Osteocyte (in vitro differentiated cells): ENCODE measurements around the gene SMYD2. TPM values are rescaled to one million over a fixed set of nuclear protein-coding genes. Genes with fewer than 3 reads are reported as not detected.
A peak's percentile ranks its signal among the peaks of the same experiment; 100 is the strongest.

ENCODE experiments used
- DNase-seq: peaks from one replicate; pipeline ENCODE4 v3.0.0; 2021; ENCODE audit warnings: mixed read lengths; ENCODE audit not compliant: unreplicated experiment; ENCODE audit errors: extremely low spot score
- H3K27ac Mint-ChIP-seq: one replicate; pipeline ENCODE4 v1.8.0; 2021; ENCODE audit warnings: mild to moderate bottlenecking, mixed read lengths; ENCODE audit not compliant: unreplicated experiment
- H3K27me3 Mint-ChIP-seq: one replicate; pipeline ENCODE4 v1.8.0; 2021; ENCODE audit warnings: mixed read lengths; ENCODE audit not compliant: unreplicated experiment
- H3K36me3 Mint-ChIP-seq: one replicate; pipeline ENCODE4 v1.8.0; 2021; ENCODE audit warnings: mixed read lengths; ENCODE audit not compliant: unreplicated experiment
- H3K4me1 Mint-ChIP-seq: one replicate; pipeline ENCODE4 v1.8.0; 2021; ENCODE audit warnings: mixed read lengths; ENCODE audit not compliant: unreplicated experiment
- H3K4me3 Mint-ChIP-seq: one replicate; pipeline ENCODE4 v1.8.0; 2021; ENCODE audit warnings: mild to moderate bottlenecking, moderate library complexity, mixed read lengths; ENCODE audit not compliant: unreplicated experiment
- H3K9me3 Mint-ChIP-seq: one replicate; pipeline ENCODE4 v1.8.0; 2021; ENCODE audit warnings: mixed read lengths; ENCODE audit not compliant: unreplicated experiment
- total RNA-seq: library from RNA; stranded (reverse); gene quantifications from 2 replicates; pipeline ENCODE4 v1.2.1, GENCODE V29; 2021
- TF ChIP-seq, protein P1 (sequence below): fragments of 200-600 bp; sonication (generic); IDR thresholded peaks from 2 replicates; pipeline ENCODE4 v1.5.0; 2021; ENCODE audit warnings: antibody characterized with exemption, mild to moderate bottlenecking, moderate library complexity

Gene SMYD2
- total RNA-seq, 1 donor from 2014 or later: 44.7 TPM

DNA sequence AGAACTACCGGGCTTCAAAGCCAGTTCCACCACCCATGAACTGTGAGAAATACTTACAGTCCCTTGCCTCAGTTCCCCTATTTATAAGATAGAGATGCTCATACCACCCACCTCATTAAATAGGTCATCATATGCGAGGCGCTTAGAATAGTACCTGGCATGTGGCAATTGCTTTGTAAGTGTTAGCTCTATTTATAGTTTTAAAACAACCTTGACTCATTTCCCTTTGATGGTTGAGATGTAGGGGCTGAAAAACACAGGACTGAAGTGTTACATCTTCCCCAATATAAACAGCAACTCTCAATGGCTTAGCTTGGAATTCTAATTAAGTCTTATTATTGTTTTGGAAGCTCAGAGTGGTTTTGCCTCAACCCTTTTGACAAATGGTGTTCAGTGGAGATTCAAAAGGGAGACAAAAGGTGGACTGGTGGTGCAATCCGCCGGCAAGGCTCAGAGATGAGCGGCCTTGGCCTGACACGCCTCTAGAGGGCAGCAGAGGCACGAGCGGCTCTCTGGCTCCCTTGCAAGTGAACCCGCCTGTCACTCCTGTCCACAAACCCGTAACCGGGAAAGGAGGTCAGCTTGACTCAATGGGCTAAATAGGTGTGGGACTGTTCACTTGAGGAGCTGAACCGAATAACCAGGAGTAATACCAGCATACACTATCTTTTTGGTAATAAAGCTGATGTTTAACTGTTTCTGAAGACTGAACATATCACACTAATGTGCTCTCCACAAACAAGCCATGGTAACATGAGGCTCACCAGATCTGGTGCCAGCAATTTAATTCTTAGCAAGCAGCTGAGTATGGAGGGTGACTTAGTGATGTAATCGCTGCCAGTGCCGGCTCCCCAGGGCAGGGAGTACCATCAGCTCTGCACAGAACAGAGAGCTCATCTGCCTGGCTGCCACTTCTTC, 19.5 kb upstream of the SMYD2 start:
- TF ChIP-seq, protein P1, sequence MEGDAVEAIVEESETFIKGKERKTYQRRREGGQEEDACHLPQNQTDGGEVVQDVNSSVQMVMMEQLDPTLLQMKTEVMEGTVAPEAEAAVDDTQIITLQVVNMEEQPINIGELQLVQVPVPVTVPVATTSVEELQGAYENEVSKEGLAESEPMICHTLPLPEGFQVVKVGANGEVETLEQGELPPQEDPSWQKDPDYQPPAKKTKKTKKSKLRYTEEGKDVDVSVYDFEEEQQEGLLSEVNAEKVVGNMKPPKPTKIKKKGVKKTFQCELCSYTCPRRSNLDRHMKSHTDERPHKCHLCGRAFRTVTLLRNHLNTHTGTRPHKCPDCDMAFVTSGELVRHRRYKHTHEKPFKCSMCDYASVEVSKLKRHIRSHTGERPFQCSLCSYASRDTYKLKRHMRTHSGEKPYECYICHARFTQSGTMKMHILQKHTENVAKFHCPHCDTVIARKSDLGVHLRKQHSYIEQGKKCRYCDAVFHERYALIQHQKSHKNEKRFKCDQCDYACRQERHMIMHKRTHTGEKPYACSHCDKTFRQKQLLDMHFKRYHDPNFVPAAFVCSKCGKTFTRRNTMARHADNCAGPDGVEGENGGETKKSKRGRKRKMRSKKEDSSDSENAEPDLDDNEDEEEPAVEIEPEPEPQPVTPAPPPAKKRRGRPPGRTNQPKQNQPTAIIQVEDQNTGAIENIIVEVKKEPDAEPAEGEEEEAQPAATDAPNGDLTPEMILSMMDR: peak; percentile 99
- Mint-ChIP-seq H3K27ac (no peak overlapping the region), H3K27me3 (peaks cover 8% of the 10 kb centered on the region), H3K36me3 (no peaks in the 10 kb centered on the region), H3K9me3 (no peaks in the 10 kb centered on the region), H3K4me3 (peak overlapping the region; percentile 44), H3K4me1 (peaks cover 10% of the 10 kb centered on the region)
- peak; percentile 94 for DNase-seq

DNA sequence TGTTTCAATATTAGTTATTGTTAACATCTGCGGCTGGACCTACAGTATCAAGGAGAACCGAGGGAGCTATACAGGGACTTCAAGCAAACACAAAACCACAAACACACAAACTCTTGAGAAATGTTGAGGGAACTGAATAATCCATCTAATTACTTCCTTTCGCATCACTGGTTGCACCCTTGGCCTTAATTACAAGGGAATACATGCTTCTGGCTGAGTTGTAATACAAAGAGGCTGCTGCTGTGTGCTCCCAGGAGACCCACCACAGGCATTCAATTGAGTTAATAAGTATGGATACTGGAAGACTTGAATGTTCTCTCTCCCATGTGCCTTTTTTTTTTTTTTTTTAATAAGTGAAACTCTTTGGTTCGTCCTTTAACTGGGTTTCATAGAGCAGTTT, 16.8 kb upstream of the SMYD2 start:
- H3K36me3 Mint-ChIP-seq: no peaks in the 10 kb centered on the region
- H3K4me1 Mint-ChIP-seq: peaks cover 10% of the 10 kb centered on the region
- peaks cover 9% of the 10 kb centered on the region for H3K27me3 Mint-ChIP-seq
- TF ChIP-seq, protein P1: no peak
- H3K9me3 Mint-ChIP-seq: no peaks in the 10 kb centered on the region
- no peak overlapping the region for H3K4me3 Mint-ChIP-seq
- H3K27ac Mint-ChIP-seq: no peak overlapping the region
- DNase-seq: no peak

DNA sequence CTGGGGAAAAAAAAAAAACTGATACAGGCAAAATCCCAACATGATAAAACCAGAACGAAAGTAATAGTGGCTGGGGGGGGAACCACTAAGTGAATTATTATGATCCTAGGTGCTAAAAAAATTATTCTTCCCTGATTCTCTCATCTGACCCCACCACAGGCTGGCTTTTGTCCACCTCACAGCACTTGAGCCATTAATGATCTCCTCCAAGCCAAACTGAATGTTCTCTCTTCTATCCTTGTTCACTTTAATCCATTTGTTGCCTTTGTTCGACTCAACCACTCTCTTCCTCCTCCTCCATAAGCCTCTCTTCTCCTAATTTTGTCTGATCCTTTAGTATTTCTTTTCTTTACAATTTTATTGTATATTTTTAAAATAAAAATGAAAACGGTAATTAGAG, 16.0 kb upstream of the SMYD2 start:
- Mint-ChIP-seq H3K4me1 (peaks cover 8% of the 10 kb centered on the region), H3K27ac (no peak overlapping the region), H3K27me3 (peaks cover 11% of the 10 kb centered on the region), H3K4me3 (no peak overlapping the region), H3K9me3 (no peaks in the 10 kb centered on the region), H3K36me3 (no peaks in the 10 kb centered on the region)
- TF ChIP-seq, protein P1: no peak
- DNase-seq: no peak

DNA sequence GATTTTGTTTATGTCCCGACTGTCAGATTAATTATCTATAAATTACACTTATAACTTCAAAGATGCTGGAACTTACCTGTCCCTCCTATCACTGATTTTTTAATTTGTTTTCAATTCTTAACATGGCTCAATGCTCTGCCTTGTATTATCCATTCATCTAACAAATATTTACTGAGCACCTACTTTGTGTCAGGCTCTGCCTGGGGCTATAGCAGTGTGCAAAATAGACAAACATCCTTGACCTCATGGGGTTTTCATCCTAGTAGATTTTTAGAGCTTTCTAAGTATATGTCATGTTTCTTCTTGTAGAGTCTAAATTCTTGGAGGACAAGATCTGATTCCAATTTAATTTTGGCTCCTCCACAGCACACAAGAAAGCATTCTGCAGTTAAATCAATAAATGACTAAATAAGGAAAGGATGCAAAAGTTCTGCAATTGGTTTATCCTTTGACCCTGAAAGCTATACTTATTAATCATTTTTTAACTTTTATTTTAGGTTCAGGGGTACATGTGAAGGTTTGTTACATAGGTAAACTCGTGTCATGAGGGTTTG, 10.8 kb upstream of the SMYD2 start:
- TF ChIP-seq, protein P1: no peak
- H3K4me3 Mint-ChIP-seq: no peak overlapping the region
- peaks cover 10% of the 10 kb centered on the region for H3K27me3 Mint-ChIP-seq
- H3K4me1 Mint-ChIP-seq: peaks cover 5% of the 10 kb centered on the region
- no peak for DNase-seq
- H3K36me3 Mint-ChIP-seq: no peaks in the 10 kb centered on the region
- H3K9me3 Mint-ChIP-seq: no peaks in the 10 kb centered on the region
- no peak overlapping the region for H3K27ac Mint-ChIP-seq

DNA sequence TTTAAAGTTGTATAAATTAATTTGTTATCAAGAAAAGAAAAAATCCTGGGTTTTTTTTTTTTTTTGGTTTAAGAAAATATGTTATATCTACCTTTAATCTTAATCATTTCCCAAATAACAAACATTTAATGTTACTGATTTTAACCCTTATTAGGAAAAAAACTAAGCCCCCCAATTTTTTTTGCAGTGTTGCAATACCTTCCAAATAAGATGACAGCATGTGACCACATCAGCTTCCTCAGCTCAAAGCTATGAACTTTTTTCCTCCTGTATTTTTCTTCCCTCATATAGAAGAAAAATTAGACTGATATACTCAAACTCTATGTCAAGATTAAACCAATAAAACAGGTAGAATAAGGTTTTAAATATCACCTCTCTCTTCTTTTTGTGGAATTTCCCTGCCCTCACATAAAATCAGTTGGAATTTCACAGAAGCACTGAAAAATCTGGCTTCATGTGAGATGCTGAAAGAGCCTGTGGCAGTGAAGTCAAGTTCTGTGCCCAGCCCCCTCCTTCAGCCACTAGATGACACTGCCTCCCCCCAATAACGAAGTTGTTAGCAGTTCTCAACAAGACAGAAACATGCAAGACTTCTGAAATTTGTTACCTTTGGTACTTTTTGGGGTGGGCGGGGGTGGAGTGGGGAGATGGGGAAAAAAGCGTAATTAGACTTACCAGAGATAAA, 9.6 kb upstream of the SMYD2 start:
- Mint-ChIP-seq H3K4me3 (no peak overlapping the region), H3K36me3 (no peaks in the 10 kb centered on the region), H3K4me1 (peaks cover 5% of the 10 kb centered on the region), H3K27me3 (peaks cover 4% of the 10 kb centered on the region), H3K9me3 (no peaks in the 10 kb centered on the region), H3K27ac (no peak overlapping the region)
- TF ChIP-seq, protein P1: no peak
- no peak for DNase-seq
